H9 (cell line): ENCODE measurements around the gene HSD3B1. TPM values are rescaled to one million over a fixed set of nuclear protein-coding genes. Genes with fewer than 3 reads are reported as not detected.
A peak's percentile ranks its signal among the peaks of the same experiment; 100 is the strongest.
"Not testable (repeated sequence)": the region's sequence is repeated elsewhere in the genome, so short reads cannot be mapped to it uniquely, and the experiment has no call there.

ENCODE experiments used
- DNase-seq: peaks from one replicate; pipeline ENCODE4 v3.0.0-alpha.2; 2017
- H2AFZ ChIP-seq: one replicate; pipeline ENCODE4 v1.6.1; 2013; ENCODE audit warnings: mild to moderate bottlenecking, low read length, control low read depth, moderate library complexity
- H2AK5ac ChIP-seq: 2 replicates; pipeline ENCODE4 v1.6.1; 2013; ENCODE audit warnings: low read length, control low read depth, mixed read lengths; ENCODE audit not compliant: insufficient read length
- H2BK120ac ChIP-seq: one replicate; pipeline ENCODE4 v1.6.1; 2013; ENCODE audit warnings: low read depth, mild to moderate bottlenecking, low read length, control low read depth, inconsistent platforms; ENCODE audit not compliant: poor library complexity, severe bottlenecking
- H2BK12ac ChIP-seq: 2 replicates; pipeline ENCODE4 v1.6.1; 2013; ENCODE audit warnings: low read length, control low read depth, mixed read lengths, low read depth; ENCODE audit not compliant: insufficient read length
- H2BK15ac ChIP-seq: 2 replicates; pipeline ENCODE4 v1.6.1; 2013; ENCODE audit warnings: low read depth, low read length, control low read depth
- H2BK20ac ChIP-seq: one replicate; pipeline ENCODE4 v1.6.1; 2013; ENCODE audit warnings: low read depth, mild to moderate bottlenecking, low read length, control low read depth, inconsistent platforms; ENCODE audit not compliant: poor library complexity, severe bottlenecking
- H2BK5ac ChIP-seq: 2 replicates; pipeline ENCODE4 v1.6.1; 2013; ENCODE audit warnings: low read length, control low read depth, mixed read lengths; ENCODE audit not compliant: insufficient read length
- H3K14ac ChIP-seq: 2 replicates; pipeline ENCODE4 v1.6.1; 2013; ENCODE audit warnings: low read length, control low read depth; ENCODE audit not compliant: insufficient read depth
- H3K18ac ChIP-seq: 2 replicates; pipeline ENCODE4 v1.6.1; 2013; ENCODE audit warnings: low read depth, mild to moderate bottlenecking, mixed read lengths, low read length, control low read depth; ENCODE audit not compliant: insufficient read length
- H3K23ac ChIP-seq: 2 replicates; pipeline ENCODE4 v1.6.1; 2013; ENCODE audit warnings: low read length, control low read depth, mixed read lengths, low read depth; ENCODE audit not compliant: insufficient read length
- H3K23me2 ChIP-seq: 2 replicates; pipeline ENCODE4 v1.6.1; 2013; ENCODE audit warnings: low read depth, mild to moderate bottlenecking, mixed read lengths, low read length, control low read depth; ENCODE audit not compliant: insufficient read length, poor library complexity, severe bottlenecking
- H3K27ac ChIP-seq: 2 replicates; pipeline ENCODE4 v1.5.1; 2013; ENCODE audit warnings: low read length, control low read depth, mixed read lengths, low read depth; ENCODE audit not compliant: insufficient read length
- H3K27me3 ChIP-seq: 2 replicates; pipeline ENCODE4 v1.6.1; 2013; ENCODE audit warnings: low read length, control low read depth, inconsistent platforms; ENCODE audit not compliant: insufficient read depth
- H3K4ac ChIP-seq: 2 replicates; pipeline ENCODE4 v1.6.1; 2013; ENCODE audit warnings: low read depth, mild to moderate bottlenecking, control low read depth, inconsistent platforms, low read length, moderate library complexity
- H3K4me1 ChIP-seq: 2 replicates; pipeline ENCODE4 v1.6.1; 2013; ENCODE audit warnings: low read length, control low read depth, inconsistent platforms; ENCODE audit not compliant: insufficient read depth
- H3K4me2 ChIP-seq: 2 replicates; pipeline ENCODE4 v1.6.1; 2013; ENCODE audit warnings: low read length, control low read depth, mixed read lengths; ENCODE audit not compliant: insufficient read length, insufficient read depth
- H3K56ac ChIP-seq: 2 replicates; pipeline ENCODE4 v1.6.1; 2013; ENCODE audit warnings: low read depth, mild to moderate bottlenecking, mixed read lengths, low read length, control low read depth; ENCODE audit not compliant: insufficient read length
- H3K79me1 ChIP-seq: 2 replicates; pipeline ENCODE4 v1.6.1; 2013; ENCODE audit warnings: low read depth, mild to moderate bottlenecking, moderate library complexity, low read length, control low read depth, inconsistent platforms; ENCODE audit not compliant: insufficient read depth, poor library complexity, severe bottlenecking
- H3K79me2 ChIP-seq: 2 replicates; pipeline ENCODE4 v1.6.1; 2013; ENCODE audit warnings: low read length, control low read depth, inconsistent platforms; ENCODE audit not compliant: insufficient read depth
- H3K9ac ChIP-seq: 2 replicates; pipeline ENCODE4 v1.6.1; 2013; ENCODE audit warnings: low read length, control low read depth, mixed read lengths; ENCODE audit not compliant: insufficient read length; ENCODE audit errors: extremely low read depth
- H3K9me3 ChIP-seq: one replicate; pipeline ENCODE4 v1.6.1; 2013; ENCODE audit warnings: low read depth, low read length, inconsistent platforms; ENCODE audit not compliant: control insufficient read depth
- H3T11ph ChIP-seq: one replicate; pipeline ENCODE4 v1.6.1; 2013; ENCODE audit warnings: mild to moderate bottlenecking, low read length, control low read depth, inconsistent platforms
- H4K20me1 ChIP-seq: one replicate; pipeline ENCODE4 v1.6.1; 2013; ENCODE audit not compliant: control insufficient read depth, insufficient read length, insufficient read depth
- H4K5ac ChIP-seq: 2 replicates; pipeline ENCODE4 v1.6.1; 2013; ENCODE audit warnings: low read depth, mild to moderate bottlenecking, mixed read lengths, low read length, control low read depth; ENCODE audit not compliant: insufficient read length
- H4K8ac ChIP-seq: replicated peaks from 2 replicates; pipeline ENCODE4 v1.6.1; 2013; ENCODE audit warnings: low read length, control low read depth, mixed read lengths, low read depth; ENCODE audit not compliant: insufficient read length
- H4K91ac ChIP-seq: 2 replicates; pipeline ENCODE4 v1.6.1; 2013; ENCODE audit warnings: low read depth, mild to moderate bottlenecking, moderate library complexity, mixed read lengths, low read length, control low read depth; ENCODE audit not compliant: insufficient read length
- H3K27ac Mint-ChIP-seq, 3 experiments: 2 replicates in 2 of 3; 3 replicates in 1 of 3; pipeline ENCODE4 v1.8.0; 2020 to 2021; ENCODE audit warnings: mixed read lengths in 3 of 3, mild to moderate bottlenecking in 1 of 3, moderate library complexity in 1 of 3
- H3K27me3 Mint-ChIP-seq: 2 replicates; pipeline ENCODE4 v1.8.0; 2021; ENCODE audit warnings: low read depth, mild to moderate bottlenecking, moderate library complexity, mixed read lengths
- H3K36me3 Mint-ChIP-seq, 3 experiments: 2 replicates in 2 of 3; 3 replicates in 1 of 3; pipeline ENCODE4 v1.8.0; 2020 to 2021; ENCODE audit warnings: low read depth in 3 of 3, mixed read lengths in 3 of 3; ENCODE audit not compliant: insufficient read depth in 1 of 3
- H3K4me1 Mint-ChIP-seq, 2 experiments: 2 replicates each; pipeline ENCODE4 v1.8.0; 2020; ENCODE audit warnings: mixed read lengths in 2 of 2
- H3K4me3 Mint-ChIP-seq, 2 experiments: 2 replicates in 1 of 2; 3 replicates in 1 of 2; pipeline ENCODE4 v1.8.0; 2020 to 2021; ENCODE audit warnings: mild to moderate bottlenecking in 2 of 2, mixed read lengths in 2 of 2, moderate library complexity in 1 of 2
- H3K9me3 Mint-ChIP-seq, 2 experiments: 2 replicates in 1 of 2; 3 replicates in 1 of 2; pipeline ENCODE4 v1.8.0; 2020; ENCODE audit warnings: mild to moderate bottlenecking in 2 of 2, mixed read lengths in 2 of 2, moderate library complexity in 1 of 2
- WGBS: extraction: QIAGEN DNeasy Blood & Tissue Kit; methylation state at CpG from one replicate; pipeline ENCODE4 v1.1.7; 2013; ENCODE audit warnings: missing lambda C conversion rate, low lambda C conversion rate, mixed read lengths; ENCODE audit not compliant: insufficient read length; ENCODE audit errors: extremely low coverage; 5-methylcytosine and 5-hydroxymethylcytosine counted together
- total RNA-seq: library from RNA; stranded (reverse); gene quantifications from 2 replicates; pipeline ENCODE4 v1.2.1, GENCODE V29; 2021
- TF ChIP-seq, protein P1 (sequence below): fragments of 200-600 bp; sonication (generic); conservative IDR thresholded peaks from 3 replicates; pipeline ENCODE4 v1.8.0; 2021; ENCODE audit warnings: antibody characterized with exemption, mild to moderate bottlenecking

The HSD3B1 gene
- total RNA-seq, 1 experiment from 2014 or later, result not detected

DNA sequence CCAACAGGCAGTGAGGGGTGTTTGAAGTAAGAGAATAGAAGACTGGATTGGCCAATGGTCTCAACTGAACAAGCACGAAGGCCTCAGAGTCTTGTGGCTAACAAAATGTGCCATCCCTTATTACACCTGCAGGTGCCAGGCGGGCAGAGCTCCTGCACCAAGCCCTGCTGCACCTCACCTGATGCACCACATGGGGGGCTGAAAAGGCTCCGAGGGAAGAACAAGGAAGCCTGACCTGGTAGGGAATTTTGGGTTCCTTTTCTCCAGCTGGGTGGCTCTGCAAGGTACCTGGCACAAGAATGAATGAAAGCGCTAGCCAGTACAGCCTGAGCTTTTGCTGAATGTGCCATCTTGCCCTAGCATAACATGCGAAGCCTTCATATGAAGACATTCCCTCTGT, 9.7 kb downstream of the HSD3B1 start:
- DNase-seq, result peak; percentile 53

DNA sequence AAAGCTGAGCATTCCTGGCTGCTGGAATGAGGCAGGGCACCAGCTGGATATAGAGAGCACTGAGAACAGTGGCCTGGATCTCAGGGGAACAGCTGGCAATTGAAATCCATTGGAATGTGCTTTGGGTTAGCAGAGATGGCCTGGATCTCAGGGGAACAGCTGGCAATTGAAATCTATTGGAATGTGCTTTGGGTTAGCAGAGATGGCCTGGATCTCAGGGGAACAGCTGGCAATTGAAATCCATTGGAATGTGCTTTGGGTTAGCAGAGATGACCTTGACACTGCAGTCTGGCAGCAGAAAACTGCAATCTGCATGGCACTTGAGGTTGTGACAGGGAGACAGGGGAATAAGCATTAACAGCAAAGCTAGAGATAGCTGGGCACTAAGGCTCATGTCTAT, 10.7 kb downstream of the HSD3B1 start:
- not testable (repeated sequence) for H2AFZ ChIP-seq, H3K9me3 Mint-ChIP-seq, H4K20me1 ChIP-seq, H3K79me1 ChIP-seq, H3K4me1 ChIP-seq, H3K4me2 ChIP-seq, DNase-seq, H3K27ac Mint-ChIP-seq, H3K4me1 Mint-ChIP-seq, H4K5ac ChIP-seq, H3T11ph ChIP-seq, H3K18ac ChIP-seq, H3K9me3 ChIP-seq, H2AK5ac ChIP-seq, H2BK15ac ChIP-seq, H2BK20ac ChIP-seq, H3K56ac ChIP-seq, H3K27me3 ChIP-seq, H3K27me3 Mint-ChIP-seq, H2BK120ac ChIP-seq, H3K4me3 Mint-ChIP-seq, H3K14ac ChIP-seq, H3K27ac ChIP-seq, H3K23ac ChIP-seq, H3K9ac ChIP-seq, H3K79me2 ChIP-seq, H3K36me3 Mint-ChIP-seq, H4K91ac ChIP-seq, H3K4ac ChIP-seq, H4K8ac ChIP-seq, H2BK5ac ChIP-seq, H3K23me2 ChIP-seq, H2BK12ac ChIP-seq

More for the DNA sequence above, 9.7 kb downstream of the HSD3B1 start:
- no peak overlapping the region for H3K27ac Mint-ChIP-seq
- TF ChIP-seq, protein P1, sequence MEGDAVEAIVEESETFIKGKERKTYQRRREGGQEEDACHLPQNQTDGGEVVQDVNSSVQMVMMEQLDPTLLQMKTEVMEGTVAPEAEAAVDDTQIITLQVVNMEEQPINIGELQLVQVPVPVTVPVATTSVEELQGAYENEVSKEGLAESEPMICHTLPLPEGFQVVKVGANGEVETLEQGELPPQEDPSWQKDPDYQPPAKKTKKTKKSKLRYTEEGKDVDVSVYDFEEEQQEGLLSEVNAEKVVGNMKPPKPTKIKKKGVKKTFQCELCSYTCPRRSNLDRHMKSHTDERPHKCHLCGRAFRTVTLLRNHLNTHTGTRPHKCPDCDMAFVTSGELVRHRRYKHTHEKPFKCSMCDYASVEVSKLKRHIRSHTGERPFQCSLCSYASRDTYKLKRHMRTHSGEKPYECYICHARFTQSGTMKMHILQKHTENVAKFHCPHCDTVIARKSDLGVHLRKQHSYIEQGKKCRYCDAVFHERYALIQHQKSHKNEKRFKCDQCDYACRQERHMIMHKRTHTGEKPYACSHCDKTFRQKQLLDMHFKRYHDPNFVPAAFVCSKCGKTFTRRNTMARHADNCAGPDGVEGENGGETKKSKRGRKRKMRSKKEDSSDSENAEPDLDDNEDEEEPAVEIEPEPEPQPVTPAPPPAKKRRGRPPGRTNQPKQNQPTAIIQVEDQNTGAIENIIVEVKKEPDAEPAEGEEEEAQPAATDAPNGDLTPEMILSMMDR, result peak; percentile 55
- H2BK15ac ChIP-seq, result no peak overlapping the region
- no peak overlapping the region for H4K8ac ChIP-seq
- H3K9me3 ChIP-seq, result no peaks in the 10 kb centered on the region
- no peaks in the 10 kb centered on the region for H3K23me2 ChIP-seq
- no peak overlapping the region for H3K14ac ChIP-seq
- H4K91ac ChIP-seq, result no peak overlapping the region
- H3K4me2 ChIP-seq, result no peak overlapping the region
- no peak overlapping the region for H2AFZ ChIP-seq
- no peak overlapping the region for H3K23ac ChIP-seq
- no peaks in the 10 kb centered on the region for H3K79me1 ChIP-seq
- no peaks in the 10 kb centered on the region for H4K20me1 ChIP-seq
- no peaks in the 10 kb centered on the region for H3K27me3 ChIP-seq
- H3K27me3 Mint-ChIP-seq, result no peaks in the 10 kb centered on the region; the same call in none of the 2 replicates
- no peak overlapping the region for H3T11ph ChIP-seq
- no peak overlapping the region for H2BK5ac ChIP-seq
- H3K9me3 Mint-ChIP-seq, result no peaks in the 10 kb centered on the region
- no peak overlapping the region for H2BK20ac ChIP-seq
- H2BK120ac ChIP-seq, result no peak overlapping the region
- H3K27ac ChIP-seq, result no peak overlapping the region
- no CpG with 5 or more reads among the region's 5 CpGs for WGBS
- H3K4ac ChIP-seq, result no peak overlapping the region
- no peaks in the 10 kb centered on the region for H3K4me1 Mint-ChIP-seq
- no peak overlapping the region for H3K4me3 Mint-ChIP-seq
- H3K9ac ChIP-seq, result no peak overlapping the region
- H3K56ac ChIP-seq, result no peak overlapping the region
- no peak overlapping the region for H3K18ac ChIP-seq
- H3K36me3 Mint-ChIP-seq, result no peaks in the 10 kb centered on the region
- no peaks in the 10 kb centered on the region for H3K4me1 ChIP-seq
- no peaks in the 10 kb centered on the region for H3K79me2 ChIP-seq
- H4K5ac ChIP-seq, result no peak overlapping the region
- H2AK5ac ChIP-seq, result peak overlapping the region; percentile 16
- no peak overlapping the region for H2BK12ac ChIP-seq
